GM23338 (cell line): Measurements from ENCODE around the gene TMPRSS6. TPM values are rescaled to one million over a fixed set of nuclear protein-coding genes. Genes with fewer than 3 reads are reported as not detected.

ENCODE experiments used
- ATAC-seq: fragments of 200-7000 bp; cut with Tn5 transposase; 3 replicates; pipeline ENCODE4 v1.9.1; 2020
- DNase-seq: peaks from one replicate; pipeline ENCODE4 v3.0.0-alpha.2; 2015; ENCODE audit warnings: low spot score
- H2AFZ ChIP-seq: fragments of 200-600 bp; sonication (generic); 2 replicates; pipeline ENCODE4 v1.8.0; 2016; ENCODE audit warnings: antibody characterized with exemption, mild to moderate bottlenecking, moderate library complexity
- H3F3A ChIP-seq: fragments of 200-600 bp; sonication (generic); replicated peaks from 2 replicates; pipeline ENCODE4 v1.8.0; 2017; ENCODE audit warnings: antibody characterized with exemption, mixed run types, low read depth
- H3K27ac ChIP-seq: fragments of 200-600 bp; sonication (generic); 2 replicates; pipeline ENCODE4 v1.6.1; 2016; ENCODE audit warnings: low read depth
- H3K27me3 ChIP-seq: fragments of 200-600 bp; sonication (generic); 2 replicates; pipeline ENCODE4 v1.8.0; 2016; ENCODE audit warnings: mild to moderate bottlenecking, mixed run types, moderate library complexity; ENCODE audit not compliant: insufficient read depth
- H3K36me3 ChIP-seq: fragments of 200-600 bp; sonication (generic); 2 replicates; pipeline ENCODE4 v1.8.0; 2016; ENCODE audit warnings: mild to moderate bottlenecking; ENCODE audit not compliant: insufficient read depth
- H3K4me1 ChIP-seq: fragments of 200-600 bp; sonication (generic); 2 replicates; pipeline ENCODE4 v1.8.0; 2016; ENCODE audit warnings: mild to moderate bottlenecking, moderate library complexity; ENCODE audit not compliant: insufficient read depth
- H3K4me2 ChIP-seq: fragments of 200-600 bp; sonication (generic); 2 replicates; pipeline ENCODE4 v1.7.1; 2017; ENCODE audit warnings: mixed run types
- H3K4me3 ChIP-seq: fragments of 200-600 bp; sonication (generic); 2 replicates; pipeline ENCODE4 v1.6.1; 2016; ENCODE audit warnings: mixed run types
- H3K79me2 ChIP-seq: fragments of 200-600 bp; sonication (generic); replicated peaks from 2 replicates; pipeline ENCODE4 v1.8.0; 2017; ENCODE audit warnings: mild to moderate bottlenecking; ENCODE audit not compliant: insufficient read depth
- H3K9me2 ChIP-seq: fragments of 200-600 bp; sonication (generic); 2 replicates; pipeline ENCODE4 v1.8.0; 2017; ENCODE audit not compliant: insufficient read depth
- H4K20me1 ChIP-seq: fragments of 200-600 bp; sonication (generic); replicated peaks from 2 replicates; pipeline ENCODE4 v1.8.0; 2017; ENCODE audit warnings: mild to moderate bottlenecking; ENCODE audit not compliant: insufficient read depth
- H3K27ac Mint-ChIP-seq: 2 replicates; pipeline ENCODE4 v1.8.0; 2020; ENCODE audit warnings: inconsistent platforms, mild to moderate bottlenecking, moderate library complexity, mixed read lengths
- H3K27me3 Mint-ChIP-seq: 3 replicates; pipeline ENCODE4 v1.8.0; 2022; ENCODE audit warnings: low read depth, mild to moderate bottlenecking, moderate library complexity, mixed read lengths, inconsistent platforms; ENCODE audit not compliant: insufficient read depth, poor library complexity
- H3K36me3 Mint-ChIP-seq: 3 replicates; pipeline ENCODE4 v1.8.0; 2021; ENCODE audit warnings: low read depth, mild to moderate bottlenecking, inconsistent platforms, moderate library complexity, mixed read lengths
- H3K4me1 Mint-ChIP-seq: 3 replicates; pipeline ENCODE4 v1.8.0; 2020; ENCODE audit warnings: mild to moderate bottlenecking, inconsistent platforms, mixed read lengths
- H3K4me3 Mint-ChIP-seq: 3 replicates; pipeline ENCODE4 v1.8.0; 2021; ENCODE audit warnings: moderate library complexity, mild to moderate bottlenecking, inconsistent platforms, mixed read lengths
- H3K9me3 Mint-ChIP-seq: 3 replicates; pipeline ENCODE4 v1.8.0; 2020; ENCODE audit warnings: moderate library complexity, mild to moderate bottlenecking, inconsistent platforms, mixed read lengths
- CREB1 ChIP-seq: fragments of 250-450 bp; sonication (Bioruptor Pico); IDR thresholded peaks from 2 replicates; pipeline ENCODE4 v1.5.0; 2020; ENCODE audit warnings: low read depth, mild to moderate bottlenecking, moderate library complexity
- ETS1 ChIP-seq: IDR thresholded peaks from 2 replicates; pipeline ENCODE4 v1.6.1; 2016; ENCODE audit warnings: antibody characterized with exemption
- EZH2 ChIP-seq: fragments of 200-600 bp; sonication (generic); IDR thresholded peaks from one replicate; pipeline ENCODE4 v1.8.0; 2017; ENCODE audit warnings: antibody characterized with exemption, mild to moderate bottlenecking, low read depth; ENCODE audit not compliant: unreplicated experiment
- EZH2phosphoT487 ChIP-seq: fragments of 200-600 bp; sonication (generic); IDR thresholded peaks from one replicate; pipeline ENCODE4 v1.8.1; 2018; ENCODE audit warnings: antibody characterized with exemption; ENCODE audit not compliant: unreplicated experiment
- JUNB ChIP-seq: IDR thresholded peaks from one replicate; pipeline ENCODE4 v1.6.1; 2016; ENCODE audit warnings: antibody characterized with exemption; ENCODE audit not compliant: unreplicated experiment
- NANOG ChIP-seq: IDR thresholded peaks from 2 replicates; pipeline ENCODE4 v1.6.1; 2016; ENCODE audit warnings: antibody characterized with exemption, borderline replicate concordance
- POLR2AphosphoS5 ChIP-seq: IDR thresholded peaks from 2 replicates; pipeline ENCODE4 v1.6.1; 2016; ENCODE audit warnings: antibody characterized with exemption, low read depth
- REST ChIP-seq: IDR thresholded peaks from one replicate; pipeline ENCODE4 v1.6.1; 2018; ENCODE audit warnings: antibody characterized with exemption; ENCODE audit not compliant: unreplicated experiment
- ZNF114 ChIP-seq: fragments of 250-450 bp; sonication (Bioruptor Pico); IDR thresholded peaks from 2 replicates; pipeline ENCODE4 v1.5.0; 2020; ENCODE audit warnings: mild to moderate bottlenecking, moderate library complexity
- ZNF331 ChIP-seq: fragments of 250-450 bp; sonication (Bioruptor Pico); IDR thresholded peaks from 2 replicates; pipeline ENCODE4 v1.5.0; 2020; ENCODE audit warnings: low read depth, mild to moderate bottlenecking, moderate library complexity
- polyA plus RNA-seq: library from polyadenylated mRNA; unstranded; fragments of >200 nt; fragmentation: Nextera tagmentation; extraction: Ambion mirVana; gene quantifications from 2 replicates; pipeline ENCODE4 v1.2.1, GENCODE V29; 2016
- total RNA-seq: library from RNA; depleted of rRNA; stranded (reverse); fragments of >200 nt; shearing (Covaris generic); gene quantifications from 2 replicates; pipeline ENCODE4 v1.2.3, GENCODE V29; 2014

The TMPRSS6 gene
- total and polyA plus RNA-seq, 2 experiments from 2014 or later, result 0.13 TPM; not detected in 1

GRCh38 chr22:37105154-37105553, 4.4 kb downstream of the TMPRSS6 start:
- 0 out of 2 replicates have a peak overlapping the region, but pooled peaks have one; percentile 43 for H2AFZ ChIP-seq
- H4K20me1 ChIP-seq, result no peaks in the 10 kb centered on the region
- H3K4me1 ChIP-seq, result no peaks in the 10 kb centered on the region
- H3K4me3 ChIP-seq, result no peak overlapping the region
- H3K9me2 ChIP-seq, result no peaks in the 10 kb centered on the region
- H3K36me3 Mint-ChIP-seq, result no peaks in the 10 kb centered on the region
- H3K4me2 ChIP-seq, result no peak overlapping the region
- no peaks in the 10 kb centered on the region for H3F3A ChIP-seq
- H3K27ac Mint-ChIP-seq, result no peak overlapping the region
- H3K79me2 ChIP-seq, result no peaks in the 10 kb centered on the region
- no peaks in the 10 kb centered on the region; the same call in 2 of the 3 replicates for H3K9me3 Mint-ChIP-seq
- no peaks in the 10 kb centered on the region for H3K27me3 ChIP-seq
- H3K4me3 Mint-ChIP-seq, result no peak overlapping the region
- DNase-seq, result no peak
- H3K36me3 ChIP-seq, result no peaks in the 10 kb centered on the region
- peaks cover 8% of the 10 kb centered on the region for H3K27me3 Mint-ChIP-seq
- no peak for ATAC-seq
- no peaks in the 10 kb centered on the region for H3K4me1 Mint-ChIP-seq
- no peak overlapping the region for H3K27ac ChIP-seq
- TF ChIP-seq POLR2AphosphoS5 (no peak), EZH2phosphoT487 (no peak), ZNF331 (CRISPR knock-in tag) (no peak), ZNF114 (CRISPR knock-in tag) (no peak), JUNB (no peak), CREB1 (CRISPR knock-in tag) (no peak), ETS1 (no peak)

GRCh38 chr22:37103656-37104452, 5.7 kb downstream of the TMPRSS6 start:
- Histone ChIP-seq H3K27me3 (no peaks in the 10 kb centered on the region), H3K79me2 (no peaks in the 10 kb centered on the region), H3F3A (no peaks in the 10 kb centered on the region), H3K9me2 (no peaks in the 10 kb centered on the region), H2AFZ (no peak overlapping the region), H3K27ac (no peak overlapping the region), H3K4me2 (no peak overlapping the region), H3K36me3 (no peaks in the 10 kb centered on the region), H4K20me1 (no peaks in the 10 kb centered on the region), H3K4me1 (no peaks in the 10 kb centered on the region), H3K4me3 (no peak overlapping the region)
- no peak for DNase-seq
- Mint-ChIP-seq H3K9me3 (no peaks in the 10 kb centered on the region; the same call in 2 of the 3 replicates), H3K27me3 (peaks cover 10% of the 10 kb centered on the region), H3K27ac (no peak overlapping the region), H3K4me1 (peaks cover 2% of the 10 kb centered on the region; the same call in 1 of the 3 replicates), H3K36me3 (no peaks in the 10 kb centered on the region), H3K4me3 (no peak overlapping the region)
- no peak for ATAC-seq
- TF ChIP-seq CREB1 (CRISPR knock-in tag) (no peak), EZH2 (no peak), ETS1 (no peak), NANOG (no peak), POLR2AphosphoS5 (no peak), REST (no peak)
